ENCODE measurements around the gene LRRC8D. TPM values are rescaled to one million over a fixed set of nuclear protein-coding genes. Genes with fewer than 3 reads are reported as not detected.

LRRC8D gene
- total and polyA plus RNA-seq, 9 of the 15 experiments (the other 6 are each of a cell fraction or from before 2014, with no cell fraction given), result 3.4 to 53.9 (median 15.9) TPM

DNA sequence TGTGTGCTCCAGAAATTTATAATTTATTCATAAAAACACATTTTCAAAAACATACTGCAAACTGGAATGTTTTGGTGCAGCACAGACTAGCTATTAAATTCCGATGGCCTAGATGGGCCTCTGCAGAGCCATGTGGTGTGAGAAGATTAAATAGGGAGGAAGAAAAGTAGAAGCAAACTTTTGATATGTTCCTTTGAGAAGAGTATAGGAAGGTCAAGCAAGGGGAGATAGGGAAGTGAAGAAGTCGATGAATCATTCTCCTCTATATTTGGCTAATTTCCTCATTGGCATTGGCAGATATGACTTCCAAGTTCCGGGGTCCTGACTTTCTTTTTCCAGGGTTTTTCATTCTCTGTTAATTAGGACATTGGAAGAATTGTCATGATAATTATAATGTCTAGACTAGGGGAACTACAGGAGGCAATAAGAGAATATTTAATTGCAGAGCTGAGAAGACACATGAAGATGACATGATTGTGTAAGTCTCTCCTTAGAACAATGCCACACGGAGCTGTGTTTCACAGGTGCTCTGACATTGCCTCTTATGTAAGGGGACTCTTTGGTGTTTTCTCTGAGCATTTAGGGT lies 154.8 kb downstream of the LRRC8D start (continued):
- TF ChIP-seq, protein P1, sequence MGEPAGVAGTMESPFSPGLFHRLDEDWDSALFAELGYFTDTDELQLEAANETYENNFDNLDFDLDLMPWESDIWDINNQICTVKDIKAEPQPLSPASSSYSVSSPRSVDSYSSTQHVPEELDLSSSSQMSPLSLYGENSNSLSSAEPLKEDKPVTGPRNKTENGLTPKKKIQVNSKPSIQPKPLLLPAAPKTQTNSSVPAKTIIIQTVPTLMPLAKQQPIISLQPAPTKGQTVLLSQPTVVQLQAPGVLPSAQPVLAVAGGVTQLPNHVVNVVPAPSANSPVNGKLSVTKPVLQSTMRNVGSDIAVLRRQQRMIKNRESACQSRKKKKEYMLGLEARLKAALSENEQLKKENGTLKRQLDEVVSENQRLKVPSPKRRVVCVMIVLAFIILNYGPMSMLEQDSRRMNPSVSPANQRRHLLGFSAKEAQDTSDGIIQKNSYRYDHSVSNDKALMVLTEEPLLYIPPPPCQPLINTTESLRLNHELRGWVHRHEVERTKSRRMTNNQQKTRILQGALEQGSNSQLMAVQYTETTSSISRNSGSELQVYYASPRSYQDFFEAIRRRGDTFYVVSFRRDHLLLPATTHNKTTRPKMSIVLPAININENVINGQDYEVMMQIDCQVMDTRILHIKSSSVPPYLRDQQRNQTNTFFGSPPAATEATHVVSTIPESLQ (CRISPR knock-in tag; IDR thresholded peaks at IDR 0.05), result no peak
- TF ChIP-seq CEBPG (CRISPR knock-in tag; IDR thresholded peaks at IDR 0.05), result no peak
- TF ChIP-seq CEBPG (tag; conservative IDR thresholded peaks at IDR 0.05 in 1 of 2, IDR thresholded peaks at IDR 0.05 in 1 of 2), result 0 out of 4 replicates have a peak, but pooled peaks of 1 of the 2 experiments have one; percentile 22
- no peak for TF ChIP-seq SREBF2 (CRISPR knock-in tag; IDR thresholded peaks at IDR 0.05)
- TF ChIP-seq, protein P2, sequence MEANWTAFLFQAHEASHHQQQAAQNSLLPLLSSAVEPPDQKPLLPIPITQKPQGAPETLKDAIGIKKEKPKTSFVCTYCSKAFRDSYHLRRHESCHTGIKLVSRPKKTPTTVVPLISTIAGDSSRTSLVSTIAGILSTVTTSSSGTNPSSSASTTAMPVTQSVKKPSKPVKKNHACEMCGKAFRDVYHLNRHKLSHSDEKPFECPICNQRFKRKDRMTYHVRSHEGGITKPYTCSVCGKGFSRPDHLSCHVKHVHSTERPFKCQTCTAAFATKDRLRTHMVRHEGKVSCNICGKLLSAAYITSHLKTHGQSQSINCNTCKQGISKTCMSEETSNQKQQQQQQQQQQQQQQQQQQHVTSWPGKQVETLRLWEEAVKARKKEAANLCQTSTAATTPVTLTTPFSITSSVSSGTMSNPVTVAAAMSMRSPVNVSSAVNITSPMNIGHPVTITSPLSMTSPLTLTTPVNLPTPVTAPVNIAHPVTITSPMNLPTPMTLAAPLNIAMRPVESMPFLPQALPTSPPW (CRISPR knock-in tag; IDR thresholded peaks at IDR 0.05), result no peak
- TF ChIP-seq KDM1A (IDR thresholded peaks at IDR 0.05), result 0 out of 4 replicates have a peak, but pooled peaks of 1 of the 2 experiments have one; percentile 40
- no peak for TF ChIP-seq BCL6 (CRISPR knock-in tag; IDR thresholded peaks at IDR 0.05)
- TF ChIP-seq, protein P3, sequence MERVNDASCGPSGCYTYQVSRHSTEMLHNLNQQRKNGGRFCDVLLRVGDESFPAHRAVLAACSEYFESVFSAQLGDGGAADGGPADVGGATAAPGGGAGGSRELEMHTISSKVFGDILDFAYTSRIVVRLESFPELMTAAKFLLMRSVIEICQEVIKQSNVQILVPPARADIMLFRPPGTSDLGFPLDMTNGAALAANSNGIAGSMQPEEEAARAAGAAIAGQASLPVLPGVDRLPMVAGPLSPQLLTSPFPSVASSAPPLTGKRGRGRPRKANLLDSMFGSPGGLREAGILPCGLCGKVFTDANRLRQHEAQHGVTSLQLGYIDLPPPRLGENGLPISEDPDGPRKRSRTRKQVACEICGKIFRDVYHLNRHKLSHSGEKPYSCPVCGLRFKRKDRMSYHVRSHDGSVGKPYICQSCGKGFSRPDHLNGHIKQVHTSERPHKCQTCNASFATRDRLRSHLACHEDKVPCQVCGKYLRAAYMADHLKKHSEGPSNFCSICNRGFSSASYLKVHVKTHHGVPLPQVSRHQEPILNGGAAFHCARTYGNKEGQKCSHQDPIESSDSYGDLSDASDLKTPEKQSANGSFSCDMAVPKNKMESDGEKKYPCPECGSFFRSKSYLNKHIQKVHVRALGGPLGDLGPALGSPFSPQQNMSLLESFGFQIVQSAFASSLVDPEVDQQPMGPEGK (CRISPR knock-in tag; IDR thresholded peaks at IDR 0.05; ENCODE audit: borderline replicate concordance), result no peak
- no peak for TF ChIP-seq HDAC6 (IDR thresholded peaks at IDR 0.05; ENCODE audit: low read depth, low read length)
- TF ChIP-seq ILK (tag; IDR thresholded peaks at IDR 0.05; ENCODE audit: borderline replicate concordance, low read depth), result no peak
- no peak for TF ChIP-seq ZNF76 (CRISPR knock-in tag; IDR thresholded peaks at IDR 0.05; ENCODE audit: borderline replicate concordance)
- peak; percentile 85 for TF ChIP-seq JUND (IDR thresholded peaks at IDR 0.05; ENCODE audit: borderline replicate concordance, low read depth, low read length)
- TF ChIP-seq JUND (tag; IDR thresholded peaks at IDR 0.05; ENCODE audit: borderline replicate concordance, low read depth, low read length), result peak; percentile 74; the same call in 2 of the 3 replicates
- peak; percentile 25; the same call in 1 of the 2 replicates for TF ChIP-seq SOX6 (IDR thresholded peaks at IDR 0.05)
- TF ChIP-seq, protein P4, sequence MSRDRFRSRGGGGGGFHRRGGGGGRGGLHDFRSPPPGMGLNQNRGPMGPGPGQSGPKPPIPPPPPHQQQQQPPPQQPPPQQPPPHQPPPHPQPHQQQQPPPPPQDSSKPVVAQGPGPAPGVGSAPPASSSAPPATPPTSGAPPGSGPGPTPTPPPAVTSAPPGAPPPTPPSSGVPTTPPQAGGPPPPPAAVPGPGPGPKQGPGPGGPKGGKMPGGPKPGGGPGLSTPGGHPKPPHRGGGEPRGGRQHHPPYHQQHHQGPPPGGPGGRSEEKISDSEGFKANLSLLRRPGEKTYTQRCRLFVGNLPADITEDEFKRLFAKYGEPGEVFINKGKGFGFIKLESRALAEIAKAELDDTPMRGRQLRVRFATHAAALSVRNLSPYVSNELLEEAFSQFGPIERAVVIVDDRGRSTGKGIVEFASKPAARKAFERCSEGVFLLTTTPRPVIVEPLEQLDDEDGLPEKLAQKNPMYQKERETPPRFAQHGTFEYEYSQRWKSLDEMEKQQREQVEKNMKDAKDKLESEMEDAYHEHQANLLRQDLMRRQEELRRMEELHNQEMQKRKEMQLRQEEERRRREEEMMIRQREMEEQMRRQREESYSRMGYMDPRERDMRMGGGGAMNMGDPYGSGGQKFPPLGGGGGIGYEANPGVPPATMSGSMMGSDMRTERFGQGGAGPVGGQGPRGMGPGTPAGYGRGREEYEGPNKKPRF (IDR thresholded peaks at IDR 0.05; ENCODE audit: low read depth, low read length), result no peak
